Endothelial cell (in vitro differentiated cells): Measurements from ENCODE around the gene RSF1. TPM values are rescaled to one million over a fixed set of nuclear protein-coding genes. Genes with fewer than 3 reads are reported as not detected.

Experiments used
- DNase-seq: peaks from one replicate; pipeline ENCODE4 v3.0.0; 2021; ENCODE audit warnings: low spot score
- H3K27ac Mint-ChIP-seq: one replicate; pipeline ENCODE4 v1.8.0; 2021; ENCODE audit warnings: mixed read lengths, inconsistent platforms; ENCODE audit not compliant: unreplicated experiment
- H3K27me3 Mint-ChIP-seq: one replicate; pipeline ENCODE4 v1.8.0; 2021; ENCODE audit warnings: mild to moderate bottlenecking, moderate library complexity, mixed read lengths, inconsistent platforms; ENCODE audit not compliant: unreplicated experiment
- H3K36me3 Mint-ChIP-seq: one replicate; pipeline ENCODE4 v1.8.0; 2021; ENCODE audit warnings: mild to moderate bottlenecking, low read depth, mixed read lengths, inconsistent platforms; ENCODE audit not compliant: unreplicated experiment
- H3K4me1 Mint-ChIP-seq: one replicate; pipeline ENCODE4 v1.8.0; 2021; ENCODE audit warnings: mild to moderate bottlenecking, mixed read lengths, inconsistent platforms; ENCODE audit not compliant: unreplicated experiment
- H3K4me3 Mint-ChIP-seq: one replicate; pipeline ENCODE4 v1.8.0; 2021; ENCODE audit warnings: mild to moderate bottlenecking, mixed read lengths, inconsistent platforms; ENCODE audit not compliant: unreplicated experiment
- H3K9me3 Mint-ChIP-seq: one replicate; pipeline ENCODE4 v1.8.0; 2021; ENCODE audit warnings: mixed read lengths, inconsistent platforms; ENCODE audit not compliant: unreplicated experiment
- CTCF ChIP-seq: fragments of 200-600 bp; sonication (generic); IDR thresholded peaks from one replicate; pipeline ENCODE4 v1.5.0; 2021; ENCODE audit warnings: antibody characterized with exemption; ENCODE audit not compliant: unreplicated experiment
- total RNA-seq: library from RNA; stranded (reverse); fragmentation: NEBNext Ultra II Directional; extraction: Animal tissue kit (Norgen Biotek cat#: 25700); gene quantifications from one replicate; pipeline ENCODE4 v1.2.1, GENCODE V29; 2021; ENCODE audit not compliant: unreplicated experiment

RSF1 gene
- total RNA-seq, 1 donor from 2014 or later = 73.7 TPM

GRCh38 chr11:77654770-77655434 is 165.6 kb downstream of the RSF1 start:
- DNase-seq = no peak
- no peaks in the 10 kb centered on the region for H3K36me3 Mint-ChIP-seq
- no peak for TF ChIP-seq CTCF
- no peaks in the 10 kb centered on the region for H3K4me1 Mint-ChIP-seq
- H3K4me3 Mint-ChIP-seq = no peak overlapping the region
- no peaks in the 10 kb centered on the region for H3K27me3 Mint-ChIP-seq
- no peaks in the 10 kb centered on the region for H3K9me3 Mint-ChIP-seq
- no peak overlapping the region for H3K27ac Mint-ChIP-seq

DNA sequence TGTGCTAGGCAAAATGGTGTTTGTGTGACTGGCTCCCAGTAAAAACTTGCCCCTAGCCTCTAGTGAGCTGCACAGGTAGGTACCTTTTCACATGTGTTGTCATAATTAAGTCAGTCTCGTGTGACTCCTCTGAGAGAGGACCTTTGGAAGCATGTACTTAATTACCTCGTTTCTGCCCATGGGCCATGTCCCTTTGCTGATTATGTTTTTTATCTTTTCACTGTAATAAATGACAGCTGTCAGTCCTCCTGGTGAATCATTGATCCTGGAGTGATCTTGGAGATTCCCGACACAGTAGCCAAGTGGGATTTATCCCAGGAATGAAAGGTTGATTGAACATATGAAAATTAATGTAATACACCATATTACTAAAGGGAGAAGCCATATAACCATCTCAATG is 170.4 kb downstream of the RSF1 start:
- H3K36me3 Mint-ChIP-seq = no peaks in the 10 kb centered on the region
- H3K4me3 Mint-ChIP-seq = no peak overlapping the region
- TF ChIP-seq CTCF = no peak
- H3K9me3 Mint-ChIP-seq = no peaks in the 10 kb centered on the region
- no peaks in the 10 kb centered on the region for H3K4me1 Mint-ChIP-seq
- H3K27me3 Mint-ChIP-seq = no peaks in the 10 kb centered on the region
- no peak overlapping the region for H3K27ac Mint-ChIP-seq
- no peak for DNase-seq

- no peak for DNase-seq
- H3K27me3 Mint-ChIP-seq = no peaks in the 10 kb centered on the region
- H3K4me1 Mint-ChIP-seq = no peaks in the 10 kb centered on the region
- H3K9me3 Mint-ChIP-seq = no peaks in the 10 kb centered on the region
- no peak overlapping the region for H3K27ac Mint-ChIP-seq
- H3K4me3 Mint-ChIP-seq = no peak overlapping the region
- no peak for TF ChIP-seq CTCF
- H3K36me3 Mint-ChIP-seq = no peaks in the 10 kb centered on the region
Observed at GRCh38 chr11:77647654-77648305, 172.7 kb downstream of the RSF1 start.

GRCh38 chr11:77644887-77645286 is 175.6 kb downstream of the RSF1 start:
- no peak overlapping the region for H3K4me3 Mint-ChIP-seq
- no peaks in the 10 kb centered on the region for H3K36me3 Mint-ChIP-seq
- H3K9me3 Mint-ChIP-seq = no peaks in the 10 kb centered on the region
- DNase-seq = no peak
- no peak for TF ChIP-seq CTCF
- no peak overlapping the region for H3K27ac Mint-ChIP-seq
- H3K27me3 Mint-ChIP-seq = no peaks in the 10 kb centered on the region
- no peaks in the 10 kb centered on the region for H3K4me1 Mint-ChIP-seq

GRCh38 chr11:77642228-77642627 is 178.3 kb downstream of the RSF1 start:
- H3K36me3 Mint-ChIP-seq = no peaks in the 10 kb centered on the region
- DNase-seq = no peak
- H3K27ac Mint-ChIP-seq = no peak overlapping the region
- no peaks in the 10 kb centered on the region for H3K27me3 Mint-ChIP-seq
- no peaks in the 10 kb centered on the region for H3K9me3 Mint-ChIP-seq
- no peaks in the 10 kb centered on the region for H3K4me1 Mint-ChIP-seq
- no peak for TF ChIP-seq CTCF
- H3K4me3 Mint-ChIP-seq = no peak overlapping the region
